ENCODE measurements around the gene LDB2.

Gene LDB2

DNA sequence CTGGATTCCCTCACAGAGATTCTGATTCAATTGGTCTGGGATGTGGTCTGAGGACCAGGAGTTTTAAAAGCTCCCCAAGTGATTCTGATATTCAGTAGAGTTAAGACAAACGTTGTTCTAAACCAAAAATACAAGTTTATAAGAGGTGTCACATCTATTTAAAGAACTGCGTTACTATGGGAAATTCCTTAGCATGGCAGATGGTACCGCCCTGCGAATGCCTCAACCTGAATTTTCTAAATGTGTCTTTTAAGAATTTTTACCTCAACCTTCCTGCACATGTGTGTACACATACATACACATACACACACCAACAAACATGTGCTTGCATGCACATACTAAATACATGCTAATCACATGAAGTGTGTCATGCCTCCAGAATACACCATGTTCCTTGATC lies 343.3 kb downstream of the LDB2 start:
- no peak overlapping the region for H3K4me3 Mint-ChIP-seq
- no peaks in the 10 kb centered on the region for H3K4me1 Mint-ChIP-seq
- TF ChIP-seq, protein P1, sequence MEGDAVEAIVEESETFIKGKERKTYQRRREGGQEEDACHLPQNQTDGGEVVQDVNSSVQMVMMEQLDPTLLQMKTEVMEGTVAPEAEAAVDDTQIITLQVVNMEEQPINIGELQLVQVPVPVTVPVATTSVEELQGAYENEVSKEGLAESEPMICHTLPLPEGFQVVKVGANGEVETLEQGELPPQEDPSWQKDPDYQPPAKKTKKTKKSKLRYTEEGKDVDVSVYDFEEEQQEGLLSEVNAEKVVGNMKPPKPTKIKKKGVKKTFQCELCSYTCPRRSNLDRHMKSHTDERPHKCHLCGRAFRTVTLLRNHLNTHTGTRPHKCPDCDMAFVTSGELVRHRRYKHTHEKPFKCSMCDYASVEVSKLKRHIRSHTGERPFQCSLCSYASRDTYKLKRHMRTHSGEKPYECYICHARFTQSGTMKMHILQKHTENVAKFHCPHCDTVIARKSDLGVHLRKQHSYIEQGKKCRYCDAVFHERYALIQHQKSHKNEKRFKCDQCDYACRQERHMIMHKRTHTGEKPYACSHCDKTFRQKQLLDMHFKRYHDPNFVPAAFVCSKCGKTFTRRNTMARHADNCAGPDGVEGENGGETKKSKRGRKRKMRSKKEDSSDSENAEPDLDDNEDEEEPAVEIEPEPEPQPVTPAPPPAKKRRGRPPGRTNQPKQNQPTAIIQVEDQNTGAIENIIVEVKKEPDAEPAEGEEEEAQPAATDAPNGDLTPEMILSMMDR (IDR thresholded peaks at IDR 0.05), result no peak
- H3K36me3 Mint-ChIP-seq (ENCODE audit: low read depth), result peaks cover 26% of the 10 kb centered on the region
- H3K27me3 Mint-ChIP-seq (ENCODE audit: low read depth, poor library complexity), result peaks cover 4% of the 10 kb centered on the region
- H3K27ac Mint-ChIP-seq, result no peak overlapping the region
- peaks cover 43% of the 10 kb centered on the region for H3K9me3 Mint-ChIP-seq
- no peak for DNase-seq

DNA sequence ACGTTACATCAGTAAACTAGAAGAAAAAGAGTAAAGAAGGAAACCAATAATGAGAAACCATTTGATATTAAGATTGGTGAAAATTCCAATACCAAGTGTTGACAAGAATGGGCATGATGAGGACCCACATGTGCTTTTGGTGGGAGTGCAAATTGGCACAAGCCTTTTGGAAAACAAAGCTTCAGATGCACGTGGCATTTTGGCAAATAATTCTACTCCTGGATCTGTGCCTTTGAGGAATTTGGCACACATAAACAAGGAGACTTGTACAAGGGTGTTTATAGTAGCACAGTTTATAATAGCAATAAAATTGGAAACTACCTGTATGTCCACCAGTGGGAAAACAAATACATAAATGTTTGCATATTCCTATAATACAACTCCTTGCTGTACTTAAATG lies 347.9 kb downstream of the LDB2 start:
- Mint-ChIP-seq H3K4me1 (no peaks in the 10 kb centered on the region), H3K4me3 (no peak overlapping the region), H3K27ac (no peak overlapping the region), H3K27me3 (ENCODE audit: low read depth, poor library complexity) (no peaks in the 10 kb centered on the region), H3K9me3 (peaks cover 10% of the 10 kb centered on the region), H3K36me3 (ENCODE audit: low read depth) (peaks cover 8% of the 10 kb centered on the region)
- no peak for DNase-seq
- TF ChIP-seq, protein P1 (IDR thresholded peaks at IDR 0.05), result no peak

DNA sequence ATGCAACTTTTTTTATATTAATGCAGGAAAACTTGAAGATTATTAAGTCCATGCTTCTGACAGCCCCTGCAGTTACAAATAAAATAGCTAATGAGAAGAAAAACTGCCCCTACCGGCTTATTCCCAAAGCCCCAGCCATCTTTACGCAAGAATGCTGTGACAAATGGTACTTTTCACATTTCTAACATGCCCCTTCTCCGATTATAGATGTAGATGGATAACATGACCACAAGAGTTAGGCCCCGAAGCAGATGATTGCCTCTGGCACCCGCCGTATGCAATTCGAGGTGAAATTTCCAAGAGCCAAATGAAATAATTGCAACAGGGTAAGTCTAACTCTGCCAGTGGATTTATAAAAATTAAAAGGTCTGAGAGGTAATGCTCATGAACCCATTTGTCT lies 352.8 kb downstream of the LDB2 start:
- Mint-ChIP-seq H3K4me3 (no peak overlapping the region), H3K27me3 (ENCODE audit: low read depth, poor library complexity) (no peaks in the 10 kb centered on the region), H3K27ac (no peak overlapping the region), H3K4me1 (no peaks in the 10 kb centered on the region), H3K36me3 (ENCODE audit: low read depth) (peaks cover 11% of the 10 kb centered on the region), H3K9me3 (peaks cover 7% of the 10 kb centered on the region)
- DNase-seq, result no peak
- TF ChIP-seq, protein P1 (IDR thresholded peaks at IDR 0.05), result no peak

- H3K27me3 Mint-ChIP-seq (ENCODE audit: low read depth, poor library complexity), result no peaks in the 10 kb centered on the region
- no peak overlapping the region for H3K4me3 Mint-ChIP-seq
- DNase-seq, result no peak
- peaks cover 11% of the 10 kb centered on the region for H3K36me3 Mint-ChIP-seq (ENCODE audit: low read depth)
- no peak overlapping the region for H3K27ac Mint-ChIP-seq
- TF ChIP-seq, protein P1 (IDR thresholded peaks at IDR 0.05), result no peak
- H3K4me1 Mint-ChIP-seq, result no peaks in the 10 kb centered on the region
- peaks cover 7% of the 10 kb centered on the region for H3K9me3 Mint-ChIP-seq
Observed at GRCh38 chr4:16544869-16545268, 353.6 kb downstream of the LDB2 start.

DNA sequence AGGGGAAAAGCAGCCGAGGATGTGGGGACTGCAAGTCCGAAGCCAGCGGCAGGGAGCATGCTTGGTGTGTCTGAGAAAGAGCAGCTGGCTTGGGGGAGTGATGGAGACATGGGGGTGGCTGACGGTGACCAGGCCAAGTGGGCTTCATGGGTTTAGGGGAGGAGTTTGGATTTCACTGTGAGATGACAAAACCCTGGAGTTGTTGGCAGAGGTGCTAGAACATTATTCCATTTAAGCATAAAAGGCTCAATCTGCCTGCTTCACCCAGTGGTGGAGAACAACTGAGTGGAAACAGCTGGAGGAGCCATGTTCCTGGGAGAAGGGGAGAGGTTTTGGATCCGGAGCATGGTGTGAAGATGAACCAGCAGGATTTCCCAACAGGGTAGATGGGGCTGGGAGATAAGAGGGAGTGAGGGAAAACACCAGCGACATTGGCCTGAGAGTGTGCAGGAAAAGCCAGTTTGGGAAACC lies 354.2 kb downstream of the LDB2 start:
- TF ChIP-seq, protein P1 (IDR thresholded peaks at IDR 0.05), result no peak

GRCh38 chr4:16537926-16538325 lies 360.5 kb downstream of the LDB2 start:
- H3K27me3 Mint-ChIP-seq (ENCODE audit: low read depth, poor library complexity), result no peaks in the 10 kb centered on the region
- H3K4me3 Mint-ChIP-seq, result no peak overlapping the region
- H3K27ac Mint-ChIP-seq, result peak overlapping the region; percentile 21
- no peaks in the 10 kb centered on the region for H3K4me1 Mint-ChIP-seq
- peaks cover 3% of the 10 kb centered on the region for H3K9me3 Mint-ChIP-seq
- no peak for DNase-seq
- TF ChIP-seq, protein P1 (IDR thresholded peaks at IDR 0.05), result no peak
- H3K36me3 Mint-ChIP-seq (ENCODE audit: low read depth), result peaks cover 10% of the 10 kb centered on the region

More for the DNA sequence above, 354.2 kb downstream of the LDB2 start:
- Mint-ChIP-seq H3K9me3 (peaks cover 7% of the 10 kb centered on the region), H3K4me1 (no peaks in the 10 kb centered on the region), H3K36me3 (ENCODE audit: low read depth) (peaks cover 11% of the 10 kb centered on the region), H3K4me3 (no peak overlapping the region), H3K27ac (no peak overlapping the region), H3K27me3 (ENCODE audit: low read depth, poor library complexity) (no peaks in the 10 kb centered on the region)
- DNase-seq, result no peak

All from nephron progenitor cell (in vitro differentiated cells).